Caco-2 (cell line): Measurements from ENCODE around the gene PTPRF. TPM values are rescaled to one million over a fixed set of nuclear protein-coding genes. Genes with fewer than 3 reads are reported as not detected.
A peak's percentile ranks its signal among the peaks of the same experiment; 100 is the strongest.

ENCODE experiments used
- BruUV-seq: library from RNA; stranded (reverse); fragments of 400-500 nt; replicated peaks from 2 replicates; lab custom pipeline; 2021; lab: Mats Ljungman, UMichigan
- CTCF ChIA-PET: fragments of 300-600 bp; sonication (Branson Sonifier 250); formaldehyde crosslinking; loops from one replicate; lab custom pipeline; 2022; ENCODE audit warnings: antibody characterized with exemption; lab: Charles Lee
- POLR2A ChIA-PET: fragments of 300-600 bp; sonication (Branson Sonifier 250); formaldehyde crosslinking; loops from one replicate; lab custom pipeline; 2022; ENCODE audit warnings: antibody characterized with exemption; lab: Charles Lee
- DNase-seq, 2 experiments: peaks; one replicate each; pipeline versions ENCODE4 v3.0.0 to v3.0.0-alpha.2; 2020 to 2022
- H3K27me3 ChIP-seq: replicated peaks from 2 replicates; pipeline ENCODE4 v1.6.0; 2011; ENCODE audit warnings: low read length; ENCODE audit not compliant: control insufficient read depth, insufficient read depth
- H3K36me3 ChIP-seq: 2 replicates; pipeline ENCODE4 v1.5.1; 2011; ENCODE audit warnings: low read length; ENCODE audit not compliant: control insufficient read depth, insufficient read depth
- H3K4me1 ChIP-seq: fragments of 250-450 bp; sonication (Bioruptor Pico); 2 replicates; pipeline ENCODE4 v1.5.1; 2020; ENCODE audit warnings: mild to moderate bottlenecking
- H3K4me3 ChIP-seq: 2 replicates; pipeline ENCODE4 v1.5.1; 2011; ENCODE audit warnings: low read depth, mild to moderate bottlenecking, control low read depth, low read length
- H3K9me3 ChIP-seq: fragments of 250-450 bp; sonication (Bioruptor Pico); 2 replicates; pipeline ENCODE4 v1.5.1; 2020; ENCODE audit warnings: mild to moderate bottlenecking, moderate library complexity
- H3K27ac Mint-ChIP-seq: one replicate; pipeline ENCODE4 v1.8.0; 2022; ENCODE audit warnings: mixed read lengths; ENCODE audit not compliant: unreplicated experiment
- H3K27me3 Mint-ChIP-seq: one replicate; pipeline ENCODE4 v1.8.0; 2022; ENCODE audit warnings: mixed read lengths; ENCODE audit not compliant: insufficient read depth, unreplicated experiment
- H3K36me3 Mint-ChIP-seq: one replicate; pipeline ENCODE4 v1.8.0; 2022; ENCODE audit warnings: mild to moderate bottlenecking, mixed read lengths; ENCODE audit not compliant: insufficient read depth, unreplicated experiment
- H3K4me1 Mint-ChIP-seq: one replicate; pipeline ENCODE4 v1.8.0; 2022; ENCODE audit warnings: low read depth, mixed read lengths; ENCODE audit not compliant: unreplicated experiment
- H3K4me3 Mint-ChIP-seq: one replicate; pipeline ENCODE4 v1.8.0; 2022; ENCODE audit warnings: mild to moderate bottlenecking, moderate library complexity, mixed read lengths; ENCODE audit not compliant: unreplicated experiment
- H3K9me3 Mint-ChIP-seq: one replicate; pipeline ENCODE4 v1.8.0; 2022; ENCODE audit warnings: mixed read lengths; ENCODE audit not compliant: unreplicated experiment
- intact Hi-C: fragments of 100-400 bp; cut with micrococcal nuclease; formaldehyde crosslinking; loops from one replicate; pipeline ENCODE4 v1.10.0; 2022; ENCODE audit not compliant: unreplicated experiment
- total RNA-seq: library from RNA; stranded (reverse); gene quantifications from 2 replicates; pipeline ENCODE4 v1.2.3, GENCODE V29; 2022
- TF ChIP-seq, protein P1 (sequence below), 2 experiments: fragments of 200-600 bp in 1 of 2; IDR thresholded peaks; 1 replicate in 1 of 2; 2 replicates in 1 of 2; pipeline versions ENCODE4 v1.5.1 to v1.8.0; 2011 to 2022; ENCODE audit warnings: antibody characterized with exemption in 1 of 2, control low read depth in 1 of 2, inconsistent platforms in 1 of 2, low read depth in 1 of 2, low read length in 1 of 2, mild to moderate bottlenecking in 1 of 2, moderate library complexity in 1 of 2; ENCODE audit not compliant: insufficient read depth in 1 of 2, severe bottlenecking in 1 of 2, unreplicated experiment in 1 of 2

The PTPRF gene
- total RNA-seq, 1 experiment from 2014 or later = 158 TPM

DNA sequence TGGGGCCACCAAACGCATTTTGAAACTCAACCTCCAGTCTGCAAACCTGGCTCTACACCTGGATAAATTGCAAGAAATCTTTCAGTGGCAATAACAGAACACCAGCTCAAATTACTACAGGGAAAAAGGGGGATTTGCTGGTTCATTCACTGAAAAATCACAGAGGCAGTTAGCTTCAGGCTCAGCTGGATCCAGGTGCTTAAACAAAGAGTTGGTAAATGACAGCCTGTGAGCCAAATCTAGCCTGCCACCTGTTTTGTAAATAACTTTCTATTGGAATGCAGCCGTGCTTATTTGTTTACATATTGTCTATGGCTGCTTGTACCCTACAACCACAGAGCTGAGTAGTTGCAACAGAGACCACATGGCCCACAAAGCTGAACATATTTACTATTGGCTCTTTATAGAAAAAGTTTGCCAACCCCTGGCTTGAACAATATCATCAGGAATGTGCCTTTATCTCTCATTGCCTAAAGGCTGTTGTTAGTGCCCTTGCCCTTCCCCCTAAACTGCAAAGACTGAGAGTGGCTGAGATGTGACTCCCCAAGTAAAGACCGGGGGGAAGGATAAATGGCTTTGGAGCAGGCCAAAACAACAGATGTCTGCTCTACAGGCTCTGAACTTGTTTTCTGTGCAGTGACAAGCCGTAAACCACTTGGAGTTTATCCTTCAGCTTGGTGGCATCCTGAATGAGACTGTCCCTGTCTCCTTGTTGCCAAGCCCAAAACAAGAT lies 21.5 kb upstream of the PTPRF start:
- peaks cover 13% of the 10 kb centered on the region for H3K9me3 Mint-ChIP-seq
- CTCF ChIA-PET = no interaction called here

DNA sequence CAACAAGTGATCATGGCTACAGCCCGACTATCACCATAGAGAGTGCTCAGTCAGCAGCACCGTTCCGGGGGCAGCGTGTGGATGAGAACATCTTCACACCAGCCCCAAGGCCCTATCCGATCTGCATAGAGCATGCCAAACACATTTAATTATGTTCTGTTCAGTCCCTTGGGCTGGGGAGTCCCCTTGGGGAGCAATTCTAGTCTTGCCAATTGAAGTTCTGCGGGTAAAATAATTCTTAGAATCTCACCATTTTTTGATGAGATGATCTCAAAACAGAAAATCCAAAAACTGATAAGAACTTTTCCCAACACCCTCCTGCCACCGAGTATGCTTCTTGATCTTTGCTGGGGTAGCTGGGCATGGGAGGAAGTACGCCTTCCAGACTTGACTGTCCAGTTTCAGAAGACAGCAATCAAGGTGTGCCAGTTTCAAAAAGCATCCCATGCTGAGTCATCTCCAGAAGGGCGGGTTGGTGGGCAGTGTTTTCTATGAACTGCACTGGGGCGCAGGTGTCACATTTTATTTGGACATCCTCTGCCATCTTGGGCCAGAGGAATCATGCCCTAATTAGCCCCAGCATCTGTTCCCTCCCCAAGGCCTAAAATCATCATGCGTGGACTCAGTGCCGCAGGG lies 20.8 kb upstream of the PTPRF start:
- BruUV-seq = no TSS peak

More for the DNA sequence above, 21.5 kb upstream of the PTPRF start:
- intact Hi-C loops = no loop called here
- H3K4me3 ChIP-seq = no peak overlapping the region
- no peaks in the 10 kb centered on the region for H3K9me3 ChIP-seq
- no peaks in the 10 kb centered on the region for H3K27me3 Mint-ChIP-seq
- no peaks in the 10 kb centered on the region for H3K27me3 ChIP-seq
- no peak overlapping the region for H3K27ac Mint-ChIP-seq
- POLR2A ChIA-PET = interaction anchor here (0.9 kb wide), 1 partner anchor 141 kb away, joined by 3 read pairs; the partner anchor contains the start of gene KDM4A
- H3K36me3 Mint-ChIP-seq = no peaks in the 10 kb centered on the region
- H3K4me1 Mint-ChIP-seq = no peaks in the 10 kb centered on the region
- H3K36me3 ChIP-seq = no peaks in the 10 kb centered on the region
- DNase-seq = peak in 1 of 2 experiments; percentile 5
- no TSS peak for BruUV-seq
- TF ChIP-seq, protein P1, sequence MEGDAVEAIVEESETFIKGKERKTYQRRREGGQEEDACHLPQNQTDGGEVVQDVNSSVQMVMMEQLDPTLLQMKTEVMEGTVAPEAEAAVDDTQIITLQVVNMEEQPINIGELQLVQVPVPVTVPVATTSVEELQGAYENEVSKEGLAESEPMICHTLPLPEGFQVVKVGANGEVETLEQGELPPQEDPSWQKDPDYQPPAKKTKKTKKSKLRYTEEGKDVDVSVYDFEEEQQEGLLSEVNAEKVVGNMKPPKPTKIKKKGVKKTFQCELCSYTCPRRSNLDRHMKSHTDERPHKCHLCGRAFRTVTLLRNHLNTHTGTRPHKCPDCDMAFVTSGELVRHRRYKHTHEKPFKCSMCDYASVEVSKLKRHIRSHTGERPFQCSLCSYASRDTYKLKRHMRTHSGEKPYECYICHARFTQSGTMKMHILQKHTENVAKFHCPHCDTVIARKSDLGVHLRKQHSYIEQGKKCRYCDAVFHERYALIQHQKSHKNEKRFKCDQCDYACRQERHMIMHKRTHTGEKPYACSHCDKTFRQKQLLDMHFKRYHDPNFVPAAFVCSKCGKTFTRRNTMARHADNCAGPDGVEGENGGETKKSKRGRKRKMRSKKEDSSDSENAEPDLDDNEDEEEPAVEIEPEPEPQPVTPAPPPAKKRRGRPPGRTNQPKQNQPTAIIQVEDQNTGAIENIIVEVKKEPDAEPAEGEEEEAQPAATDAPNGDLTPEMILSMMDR (IDR thresholded peaks at IDR 0.05; ENCODE audit: insufficient read depth in 1 of 2, low read depth in 1 of 2, low read length in 1 of 2, severe bottlenecking in 1 of 2, unreplicated experiment in 1 of 2) = no peak
- no peak overlapping the region for H3K4me3 Mint-ChIP-seq
- no peaks in the 10 kb centered on the region for H3K4me1 ChIP-seq

DNA sequence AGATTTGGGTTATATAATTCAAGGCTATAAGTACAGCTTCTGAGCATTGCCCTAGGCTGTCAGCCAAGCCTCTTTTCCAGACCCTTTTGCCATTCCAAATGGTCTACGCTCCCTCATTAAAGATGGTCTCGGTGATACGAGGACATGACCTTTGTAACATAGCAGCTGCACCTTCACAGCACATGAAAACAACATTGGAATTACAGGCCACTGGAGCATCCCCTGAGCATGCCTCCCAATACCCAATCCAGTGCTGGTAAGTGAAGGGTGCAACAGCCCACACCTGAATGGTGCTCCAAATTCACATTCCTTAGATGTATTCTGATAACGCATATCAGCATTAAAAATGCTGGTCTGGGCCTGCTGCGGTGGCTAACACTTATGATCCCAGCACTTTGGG lies 20.1 kb upstream of the PTPRF start:
- TF ChIP-seq, protein P1 (IDR thresholded peaks at IDR 0.05; ENCODE audit: insufficient read depth in 1 of 2, low read depth in 1 of 2, low read length in 1 of 2, severe bottlenecking in 1 of 2, unreplicated experiment in 1 of 2) = no peak
- Mint-ChIP-seq H3K27ac (no peak overlapping the region), H3K9me3 (peaks cover 13% of the 10 kb centered on the region), H3K27me3 (no peaks in the 10 kb centered on the region), H3K4me3 (no peak overlapping the region), H3K36me3 (no peaks in the 10 kb centered on the region), H3K4me1 (no peaks in the 10 kb centered on the region)
- no TSS peak for BruUV-seq
- H3K4me3 ChIP-seq = no peak overlapping the region
- no peak for DNase-seq
- H3K27me3 ChIP-seq = no peaks in the 10 kb centered on the region
- ChIA-PET POLR2A (no interaction called here), CTCF (no interaction called here)
- intact Hi-C loops = no loop called here
- H3K9me3 ChIP-seq = no peaks in the 10 kb centered on the region
- no peaks in the 10 kb centered on the region for H3K36me3 ChIP-seq
- H3K4me1 ChIP-seq = no peaks in the 10 kb centered on the region

More for the DNA sequence above, 20.8 kb upstream of the PTPRF start:
- Mint-ChIP-seq H3K4me3 (no peak overlapping the region), H3K36me3 (no peaks in the 10 kb centered on the region), H3K27ac (no peak overlapping the region), H3K9me3 (peaks cover 13% of the 10 kb centered on the region), H3K27me3 (no peaks in the 10 kb centered on the region), H3K4me1 (no peaks in the 10 kb centered on the region)
- Histone ChIP-seq H3K27me3 (no peaks in the 10 kb centered on the region), H3K9me3 (no peaks in the 10 kb centered on the region), H3K4me3 (no peak overlapping the region), H3K36me3 (no peaks in the 10 kb centered on the region), H3K4me1 (no peaks in the 10 kb centered on the region)
- CTCF ChIA-PET = no interaction called here
- POLR2A ChIA-PET = interaction anchor here (0.9 kb wide), 1 partner anchor 140 kb away, joined by 3 read pairs; the partner anchor contains the start of gene KDM4A
- TF ChIP-seq, protein P1 (IDR thresholded peaks at IDR 0.05; ENCODE audit: insufficient read depth in 1 of 2, low read depth in 1 of 2, low read length in 1 of 2, severe bottlenecking in 1 of 2, unreplicated experiment in 1 of 2) = no peak
- DNase-seq = no peak
- intact Hi-C loops = no loop called here
